SK-N-SH (cell line): ENCODE data around the gene ITGAL. TPM values are rescaled to one million over a fixed set of nuclear protein-coding genes. Genes with fewer than 3 reads are reported as not detected.

Source experiments
- CTCF ChIA-PET: fragments of 300-600, 350-600 bp; formaldehyde crosslinking; extraction: SDS; loops from one replicate; lab custom pipeline; 2021; lab: Yijun Ruan, JAX
- POLR2A ChIA-PET: fragments of 350-600 bp; sonication (Branson Sonifier 250); formaldehyde crosslinking; extraction: SDS; loops from one replicate; lab custom pipeline; 2020; ENCODE audit warnings: antibody characterized with exemption, inconsistent platforms; lab: Yijun Ruan, JAX
- DNase-seq: peaks from one replicate; pipeline ENCODE4 v3.0.0; 2012
- H2AFZ ChIP-seq: fragments of 200-600 bp; sonication (generic); 2 replicates; pipeline ENCODE4 v1.8.1; 2016; ENCODE audit warnings: antibody characterized with exemption, mild to moderate bottlenecking, low read depth
- H3F3A ChIP-seq: fragments of 200-600 bp; sonication (generic); replicated peaks from 2 replicates; pipeline ENCODE3; 2016; ENCODE audit warnings: antibody characterized with exemption, mild to moderate bottlenecking; ENCODE audit not compliant: insufficient read depth
- H3K27ac ChIP-seq, 2 experiments: fragments of 200-500 bp in 1 of 2; fragments of 200-600 bp in 1 of 2; sonication (Bioruptor generic) in 1 of 2; sonication (generic), shearing (Covaris generic) in 1 of 2; 2 replicates each; pipeline versions ENCODE4 v1.5.1 to v1.6.1; 2014 to 2016; ENCODE audit warnings: low read depth in 2 of 2, inconsistent platforms in 1 of 2, low read length in 1 of 2, mild to moderate bottlenecking in 1 of 2, mixed read lengths in 1 of 2
- H3K27me3 ChIP-seq: fragments of 200-600 bp; sonication (generic), shearing (Covaris generic); 2 replicates; pipeline ENCODE4 v1.6.1; 2016; ENCODE audit warnings: mixed run types; ENCODE audit not compliant: insufficient read depth
- H3K36me3 ChIP-seq, 2 experiments: fragments of 200-500 bp in 1 of 2; fragments of 200-600 bp in 1 of 2; sonication (Bioruptor generic) in 1 of 2; sonication (generic) in 1 of 2; replicated peaks in 1 of 2; 2 replicates each; pipeline versions ENCODE3 to v1.5.1; 2014 to 2016; ENCODE audit warnings: low read length in 1 of 2, mild to moderate bottlenecking in 1 of 2; ENCODE audit not compliant: insufficient read depth in 2 of 2, control insufficient read depth in 1 of 2
- H3K4me1 ChIP-seq, 2 experiments: fragments of 200-500 bp in 1 of 2; fragments of 200-600 bp in 1 of 2; sonication (Bioruptor generic) in 1 of 2; sonication (generic), shearing (Covaris generic) in 1 of 2; 2 replicates each; pipeline versions ENCODE4 v1.5.1 to v1.6.1; 2014 to 2016; ENCODE audit warnings: low read depth in 1 of 2, low read length in 1 of 2, mixed run types in 1 of 2; ENCODE audit not compliant: insufficient read depth in 2 of 2, control insufficient read depth in 1 of 2
- H3K4me2 ChIP-seq: fragments of 200-600 bp; sonication (generic), shearing (Covaris generic); 2 replicates; pipeline ENCODE4 v1.6.1; 2017; ENCODE audit warnings: mixed run types
- H3K4me3 ChIP-seq, 2 experiments: fragments of 200-500 bp in 1 of 2; fragments of 200-600 bp in 1 of 2; sonication (Bioruptor generic) in 1 of 2; sonication (generic), shearing (Covaris generic) in 1 of 2; 2 replicates each; pipeline versions ENCODE4 v1.5.1 to v1.8.1; 2014 to 2016; ENCODE audit warnings: low read depth in 2 of 2, inconsistent platforms in 1 of 2, low read length in 1 of 2, mild to moderate bottlenecking in 1 of 2, mixed read lengths in 1 of 2, moderate library complexity in 1 of 2
- H3K79me2 ChIP-seq: fragments of 200-600 bp; sonication (generic); 2 replicates; pipeline ENCODE4 v1.8.1; 2017; ENCODE audit warnings: mild to moderate bottlenecking; ENCODE audit not compliant: insufficient read depth
- H3K9ac ChIP-seq: fragments of 200-600 bp; sonication (generic); 2 replicates; pipeline ENCODE4 v1.6.1; 2017; ENCODE audit warnings: mixed run types
- H3K9me2 ChIP-seq: fragments of 200-600 bp; sonication (generic); 2 replicates; pipeline ENCODE4 v1.6.1; 2017; ENCODE audit warnings: mixed run types
- H3K9me3 ChIP-seq: fragments of 200-600 bp; sonication (generic); 2 replicates; pipeline ENCODE4 v1.6.1; 2017; ENCODE audit warnings: mixed run types, mild to moderate bottlenecking, moderate library complexity
- H4K20me1 ChIP-seq: fragments of 200-600 bp; sonication (generic); 2 replicates; pipeline ENCODE4 v1.6.1; 2017; ENCODE audit warnings: mild to moderate bottlenecking, mixed run types; ENCODE audit not compliant: insufficient read depth
- CTCF ChIP-seq: fragments of 200-600 bp; sonication (generic); IDR thresholded peaks from 2 replicates; pipeline ENCODE4 v1.6.1; 2017; ENCODE audit warnings: antibody characterized with exemption, mild to moderate bottlenecking, moderate library complexity
- FOXM1 ChIP-seq: IDR thresholded peaks from 2 replicates; pipeline ENCODE4 v1.4.0; 2012; ENCODE audit warnings: low read depth, mild to moderate bottlenecking
- GABPA ChIP-seq: IDR thresholded peaks from 2 replicates; pipeline ENCODE4 v1.4.0; 2012; ENCODE audit warnings: low read depth, mild to moderate bottlenecking
- GATA2 ChIP-seq: sonication (generic); formaldehyde crosslinking; IDR thresholded peaks from 2 replicates; pipeline ENCODE4 v1.5.0; 2020; ENCODE audit warnings: mild to moderate bottlenecking, missing genetic modification reagents
- IRF3 ChIP-seq: fragments of 150-350 bp; IDR thresholded peaks from 2 replicates; pipeline ENCODE4 v1.6.1; 2016; ENCODE audit warnings: mild to moderate bottlenecking, low read depth, low read length
- JUND ChIP-seq: IDR thresholded peaks from 2 replicates; pipeline ENCODE4 v1.4.0; 2012
- NFIC ChIP-seq: IDR thresholded peaks from 2 replicates; pipeline ENCODE4 v1.4.0; 2012; ENCODE audit warnings: borderline replicate concordance
- POLR2AphosphoS5 ChIP-seq: IDR thresholded peaks from 2 replicates; pipeline ENCODE4 v1.6.1; 2012; ENCODE audit warnings: low read depth, low read length
- RFX5 ChIP-seq: IDR thresholded peaks from 2 replicates; pipeline ENCODE4 v1.6.1; 2012; ENCODE audit warnings: mild to moderate bottlenecking, improper control_type of control experiment, low read length
- SIN3A ChIP-seq: IDR thresholded peaks from 2 replicates; pipeline ENCODE4 v1.6.1; 2012; ENCODE audit warnings: low read depth, mild to moderate bottlenecking, low read length, moderate library complexity, borderline replicate concordance
- TAF1 ChIP-seq: IDR thresholded peaks from 2 replicates; pipeline ENCODE4 v1.6.1; 2012; ENCODE audit warnings: low read depth, mild to moderate bottlenecking, low read length, moderate library complexity, borderline replicate concordance
- YY1 ChIP-seq: IDR thresholded peaks from 2 replicates; pipeline ENCODE4 v1.4.0; 2012; ENCODE audit warnings: low read depth, mild to moderate bottlenecking
- WGBS: methylation state at CpG from one replicate; pipeline ENCODE4 v1.1.6; 2017; ENCODE audit warnings: low lambda C conversion rate; 5-methylcytosine and 5-hydroxymethylcytosine counted together
- polyA plus RNA-seq, 3 experiments: library from polyadenylated mRNA; depleted of rRNA; stranded (reverse); fragments of >200 nt; gene quantifications; 2 replicates each; pipeline ENCODE4 v1.2.3, GENCODE V29; 2012
- TF ChIP-seq, protein P1 (sequence below): IDR thresholded peaks from 2 replicates; pipeline ENCODE4 v1.6.1; 2012; ENCODE audit warnings: mild to moderate bottlenecking, low read depth, low read length, moderate library complexity

The ITGAL gene
- polyA plus RNA-seq, 1 of the 3 experiments (the other 2 are of a cell fraction): 0.12 TPM

- TF ChIP-seq, protein P1, sequence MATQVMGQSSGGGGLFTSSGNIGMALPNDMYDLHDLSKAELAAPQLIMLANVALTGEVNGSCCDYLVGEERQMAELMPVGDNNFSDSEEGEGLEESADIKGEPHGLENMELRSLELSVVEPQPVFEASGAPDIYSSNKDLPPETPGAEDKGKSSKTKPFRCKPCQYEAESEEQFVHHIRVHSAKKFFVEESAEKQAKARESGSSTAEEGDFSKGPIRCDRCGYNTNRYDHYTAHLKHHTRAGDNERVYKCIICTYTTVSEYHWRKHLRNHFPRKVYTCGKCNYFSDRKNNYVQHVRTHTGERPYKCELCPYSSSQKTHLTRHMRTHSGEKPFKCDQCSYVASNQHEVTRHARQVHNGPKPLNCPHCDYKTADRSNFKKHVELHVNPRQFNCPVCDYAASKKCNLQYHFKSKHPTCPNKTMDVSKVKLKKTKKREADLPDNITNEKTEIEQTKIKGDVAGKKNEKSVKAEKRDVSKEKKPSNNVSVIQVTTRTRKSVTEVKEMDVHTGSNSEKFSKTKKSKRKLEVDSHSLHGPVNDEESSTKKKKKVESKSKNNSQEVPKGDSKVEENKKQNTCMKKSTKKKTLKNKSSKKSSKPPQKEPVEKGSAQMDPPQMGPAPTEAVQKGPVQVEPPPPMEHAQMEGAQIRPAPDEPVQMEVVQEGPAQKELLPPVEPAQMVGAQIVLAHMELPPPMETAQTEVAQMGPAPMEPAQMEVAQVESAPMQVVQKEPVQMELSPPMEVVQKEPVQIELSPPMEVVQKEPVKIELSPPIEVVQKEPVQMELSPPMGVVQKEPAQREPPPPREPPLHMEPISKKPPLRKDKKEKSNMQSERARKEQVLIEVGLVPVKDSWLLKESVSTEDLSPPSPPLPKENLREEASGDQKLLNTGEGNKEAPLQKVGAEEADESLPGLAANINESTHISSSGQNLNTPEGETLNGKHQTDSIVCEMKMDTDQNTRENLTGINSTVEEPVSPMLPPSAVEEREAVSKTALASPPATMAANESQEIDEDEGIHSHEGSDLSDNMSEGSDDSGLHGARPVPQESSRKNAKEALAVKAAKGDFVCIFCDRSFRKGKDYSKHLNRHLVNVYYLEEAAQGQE: no peak
- TF ChIP-seq SIN3A: no peak
- no peak for TF ChIP-seq TAF1
- no peak for TF ChIP-seq GABPA
- TF ChIP-seq, all 33 proteins: peak for 0
These were observed 39.0 kb downstream of the ITGAL start (continued) for GRCh38 chr16:30511509-30511908.

GRCh38 chr16:30515275-30515674, 42.7 kb downstream of the ITGAL start:
- Histone ChIP-seq H3F3A (no peaks in the 10 kb centered on the region), H3K79me2 (no peaks in the 10 kb centered on the region), H3K27me3 (no peaks in the 10 kb centered on the region), H3K36me3 (no peaks in the 10 kb centered on the region), H3K4me1 (no peaks in the 10 kb centered on the region), H3K9me2 (no peaks in the 10 kb centered on the region), H3K27ac (no peak overlapping the region), H4K20me1 (no peaks in the 10 kb centered on the region), H3K4me3 (no peak overlapping the region), H3K9me3 (no peaks in the 10 kb centered on the region), H3K9ac (no peak overlapping the region), H2AFZ (no peak overlapping the region), H3K4me2 (no peak overlapping the region)
- ChIA-PET CTCF (no interaction called here), POLR2A (interaction anchor here (0.6 kb wide), 1 partner anchor 9 kb away, joined by 3 read pairs; no protein-coding TSS in a partner anchor)
- WGBS: 73% methylated on average over 2 of the region's 2 CpGs
- TF ChIP-seq POLR2AphosphoS5 (no peak), GATA2 (CRISPR knock-in tag) (no peak), RFX5 (no peak), NFIC (no peak), CTCF (no peak), GABPA (no peak), TAF1 (no peak), FOXM1 (no peak), SIN3A (no peak), JUND (no peak), YY1 (no peak), IRF3 (no peak)
- DNase-seq: no peak
